Kidney glomerular epithelial cell (primary cell): Measurements from ENCODE around the gene MPRIP.

ENCODE experiments used
- DNase-seq: peaks from one replicate; lab custom pipeline; 2025; lab: John Stamatoyannopoulos, UW

The MPRIP gene

DNA sequence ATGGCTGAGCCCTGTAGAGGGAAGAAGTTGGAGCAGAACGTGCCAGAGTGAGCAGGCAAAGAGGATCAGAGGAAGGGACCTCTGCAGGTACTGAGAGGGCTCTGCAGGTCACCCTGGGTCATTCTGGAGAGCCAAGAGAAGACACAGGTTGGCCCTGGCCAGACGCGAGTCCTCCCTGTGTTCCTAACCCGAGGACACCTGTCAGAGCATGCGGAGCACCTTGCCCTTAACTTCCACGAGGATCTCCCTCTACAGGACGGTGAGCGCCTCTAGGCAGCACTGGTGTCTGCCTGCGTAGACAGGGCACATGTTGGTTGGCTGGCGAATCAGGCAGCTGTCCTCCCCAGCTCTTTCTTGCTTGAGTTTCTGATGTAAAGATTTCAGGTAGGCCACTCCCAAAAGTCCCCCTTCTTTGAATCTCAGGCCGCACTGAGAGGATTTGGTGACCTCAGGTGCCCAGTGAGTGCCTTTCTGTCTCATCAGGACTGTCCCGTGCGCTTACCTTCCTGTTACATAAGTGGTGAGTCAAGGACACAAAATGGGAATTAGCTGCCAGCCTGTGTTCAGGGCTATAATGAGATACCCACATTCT lies 45.3 kb downstream of the MPRIP start:
- no peak for DNase-seq

- DNase-seq = no peak
Measured at GRCh38 chr17:17088086-17088485, 45.8 kb downstream of the MPRIP start.

DNA sequence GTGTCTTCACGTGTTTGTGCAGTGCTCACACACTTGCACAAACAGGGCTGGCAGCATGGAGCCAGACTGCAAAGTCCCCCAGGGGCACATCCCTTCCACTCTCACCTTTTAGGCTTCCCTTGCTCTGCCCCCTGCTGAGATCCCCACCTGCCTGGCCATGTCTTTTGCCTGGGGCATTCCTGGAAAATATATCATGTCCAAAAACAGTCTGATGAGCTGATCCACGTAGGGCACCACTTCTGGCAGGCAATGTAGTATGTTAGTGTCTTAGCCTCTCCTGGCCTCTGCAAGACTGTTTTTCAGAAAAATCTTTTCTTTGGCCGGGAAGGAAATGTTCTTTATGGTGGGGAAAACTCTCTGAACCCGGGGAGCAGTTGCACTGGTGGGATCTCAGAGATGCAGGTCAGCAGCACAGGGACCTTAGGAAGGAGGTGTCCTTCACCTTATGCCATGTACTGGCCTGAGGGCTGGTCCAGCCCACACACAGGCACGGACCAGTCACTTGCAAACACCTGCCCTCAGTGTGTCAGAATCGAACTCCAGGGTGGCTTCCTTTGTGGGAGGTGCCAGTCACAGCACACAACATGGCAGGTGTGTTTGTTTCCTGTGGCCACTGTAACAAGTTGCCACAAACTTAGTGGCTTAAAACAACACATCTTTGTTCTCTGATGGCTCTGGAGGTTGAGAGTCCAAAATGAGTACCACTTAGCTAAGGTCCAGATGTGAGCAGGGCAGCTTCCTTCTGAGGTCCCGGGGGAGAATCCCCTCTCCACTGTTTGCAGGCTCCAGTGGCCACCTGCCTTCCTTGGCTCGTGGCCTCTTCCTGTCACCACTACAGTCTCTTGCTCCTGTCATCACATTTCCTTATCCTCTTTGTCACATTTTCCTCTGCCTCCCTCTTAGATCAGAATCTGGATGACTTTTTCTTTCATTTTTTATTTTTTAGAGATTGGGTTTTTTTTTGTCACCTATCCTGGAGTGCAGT lies 46.6 kb downstream of the MPRIP start:
- no peak for DNase-seq

- no peak for DNase-seq
Measured at GRCh38 chr17:17089796-17090641, 47.8 kb downstream of the MPRIP start.

- no peak for DNase-seq
Measured at GRCh38 chr17:17090642-17091103, 48.4 kb downstream of the MPRIP start.

- DNase-seq = no peak
Measured at GRCh38 chr17:17091276-17091675, 49.0 kb downstream of the MPRIP start.

- DNase-seq = no peak
Measured at GRCh38 chr17:17091856-17092756, 49.8 kb downstream of the MPRIP start.

- DNase-seq = no peak
Measured at GRCh38 chr17:17093764-17094163, 51.5 kb downstream of the MPRIP start.

DNA sequence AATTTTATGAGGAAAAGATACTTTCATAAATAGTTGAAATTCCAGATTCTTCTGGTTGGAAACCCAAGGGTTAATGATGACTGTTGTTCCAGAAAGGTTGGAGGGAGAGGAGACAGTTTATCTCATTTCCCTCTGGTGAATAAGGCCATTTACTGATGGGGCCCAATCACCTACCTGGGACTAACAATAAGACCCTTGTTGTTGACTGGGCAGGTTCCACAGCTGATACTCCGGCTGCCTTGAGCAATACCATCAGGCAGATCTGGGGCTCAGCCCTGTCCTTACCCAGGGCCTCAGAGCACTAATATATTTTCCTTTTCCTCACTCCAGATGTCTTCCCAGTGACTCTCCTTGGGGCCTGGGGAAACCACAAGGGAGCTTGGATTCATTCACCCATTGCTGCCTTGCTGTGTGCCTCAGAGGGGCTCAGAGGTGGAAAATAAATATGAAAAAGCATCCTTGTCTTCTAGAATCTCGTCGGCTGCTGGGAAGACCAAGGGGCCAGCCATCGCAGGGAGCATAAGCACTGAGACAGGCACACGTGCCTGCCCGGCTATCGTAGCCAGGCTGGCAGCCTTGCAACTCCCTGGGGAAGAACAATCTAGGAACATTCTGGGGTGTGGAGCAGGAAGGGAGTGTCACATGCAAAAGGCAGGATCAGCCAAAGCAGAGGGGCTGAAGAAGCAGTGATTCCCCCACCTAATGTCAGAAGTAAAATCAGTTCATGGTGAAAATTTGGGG lies 54.4 kb downstream of the MPRIP start:
- peak; percentile 1 for DNase-seq

DNA sequence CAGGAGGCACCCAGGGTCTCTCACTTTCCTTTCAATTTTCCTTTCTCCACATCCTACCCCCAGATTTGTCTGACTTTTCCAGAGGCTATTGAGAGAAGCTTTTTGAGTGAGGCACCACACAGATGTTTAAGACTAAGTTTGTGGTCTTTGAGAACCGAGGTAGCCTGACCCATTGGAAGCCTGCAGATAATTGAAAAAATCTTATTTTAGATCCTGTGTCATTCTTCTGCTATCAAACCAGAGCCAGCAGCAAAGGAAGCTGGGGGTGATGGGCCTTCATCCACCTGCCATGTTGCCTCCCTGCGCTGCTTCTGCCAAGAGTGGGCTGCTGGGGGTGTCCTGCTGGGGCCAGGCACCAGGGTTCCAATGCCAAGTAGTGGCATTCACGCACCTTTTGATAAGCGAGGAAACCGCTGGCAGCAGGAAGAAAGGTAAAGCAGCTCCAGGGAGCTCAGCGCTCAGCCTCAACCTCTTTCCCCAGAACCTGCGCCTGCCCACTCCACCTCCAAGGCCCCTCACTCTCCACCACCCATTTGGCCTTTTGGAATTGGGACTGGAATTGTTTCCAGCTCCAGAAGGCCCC lies 55.6 kb downstream of the MPRIP start:
- no peak for DNase-seq

GRCh38 chr17:17098551-17099179 lies 56.4 kb downstream of the MPRIP start:
- DNase-seq = no peak

GRCh38 chr17:17102176-17102575 lies 59.9 kb downstream of the MPRIP start:
- no peak for DNase-seq

- DNase-seq = no peak
Measured at GRCh38 chr17:17103160-17103559, 60.9 kb downstream of the MPRIP start.

- DNase-seq = no peak
Measured at GRCh38 chr17:17104036-17104435, 61.8 kb downstream of the MPRIP start.

DNA sequence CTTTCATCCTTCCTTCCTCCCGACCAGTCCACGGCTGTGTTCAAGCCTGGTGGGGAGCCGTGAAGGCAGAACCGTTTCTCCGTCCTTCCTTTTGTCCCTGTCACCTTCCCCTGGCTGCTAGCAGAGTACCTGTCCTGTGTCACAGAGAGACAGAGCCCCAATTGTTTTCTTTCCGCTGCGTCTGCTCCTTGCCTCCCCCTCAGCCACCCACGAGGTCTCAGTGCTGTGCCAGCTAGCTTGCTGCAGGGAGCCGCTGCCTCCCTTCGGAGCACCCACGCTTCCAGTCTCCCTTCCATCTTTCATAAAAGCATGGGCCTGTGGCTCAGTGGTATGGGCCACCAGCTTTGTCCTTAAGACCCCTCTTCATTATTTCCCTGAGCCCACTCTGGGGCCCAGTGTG lies 62.2 kb downstream of the MPRIP start:
- DNase-seq = no peak

DNA sequence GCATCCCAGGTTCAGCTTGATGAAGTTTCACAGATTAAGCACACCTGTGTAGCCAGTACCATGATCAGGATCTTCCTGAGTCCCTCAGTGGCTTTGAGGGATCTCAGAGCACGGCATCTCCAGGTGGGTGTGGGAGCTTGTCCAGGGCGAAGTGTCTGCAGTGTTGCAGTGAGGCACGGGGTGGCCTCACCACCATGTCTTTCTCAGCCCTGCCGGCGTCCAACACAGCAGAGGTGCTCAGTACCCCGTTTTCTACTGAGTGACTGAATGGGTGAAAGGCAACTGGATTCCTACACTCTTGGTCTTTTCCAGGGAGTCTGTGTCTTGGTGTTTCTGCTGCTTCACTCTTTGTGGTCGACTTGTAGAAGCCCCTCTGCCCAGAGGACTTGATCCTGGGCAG lies 63.7 kb downstream of the MPRIP start:
- no peak for DNase-seq

DNA sequence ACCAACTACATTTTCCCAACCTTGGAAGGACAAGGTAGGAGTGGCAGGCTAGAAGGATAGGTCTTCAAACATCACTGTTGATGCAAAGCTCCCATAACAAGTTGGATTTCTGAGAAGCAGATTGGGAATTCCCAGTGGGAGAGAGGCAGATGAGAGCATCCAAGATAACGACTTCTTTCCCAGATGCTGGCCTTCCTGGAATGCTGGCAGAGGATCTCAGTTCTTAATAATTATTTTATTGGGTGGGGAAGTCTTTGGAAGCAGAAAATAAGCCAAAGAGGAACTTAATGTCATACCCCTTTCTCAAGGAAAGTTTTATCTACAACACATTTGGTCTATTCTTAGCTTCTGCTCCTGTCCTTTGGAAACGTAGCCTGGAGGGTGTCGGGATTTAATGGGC lies 64.5 kb downstream of the MPRIP start:
- DNase-seq = no peak

DNA sequence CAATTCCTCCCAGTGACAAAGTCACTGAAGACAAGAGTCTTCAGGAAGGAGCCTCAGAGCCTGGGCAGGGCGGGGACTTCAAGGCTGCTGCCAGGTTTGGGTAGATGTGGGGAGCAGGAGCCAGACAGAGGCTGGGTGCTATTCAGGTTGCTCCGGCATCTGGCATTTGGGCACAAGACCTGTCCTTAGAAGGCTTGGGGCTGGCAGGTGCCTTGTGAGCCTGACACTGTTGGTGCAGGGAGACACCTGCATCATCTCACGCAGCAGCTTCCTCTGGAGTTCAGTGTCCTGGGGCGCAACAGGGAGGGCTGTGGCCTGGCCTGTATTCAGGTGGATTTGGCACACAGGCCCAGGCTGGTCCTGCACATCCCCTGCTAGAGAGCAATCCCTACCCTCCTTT lies 65.0 kb downstream of the MPRIP start:
- DNase-seq = no peak

GRCh38 chr17:17107891-17108431 lies 65.7 kb downstream of the MPRIP start:
- no peak for DNase-seq
